Sigmoid colon (tissue), 7 donors: ENCODE results near the gene ARHGEF6. TPM values are rescaled to one million over a fixed set of nuclear protein-coding genes. Genes with fewer than 3 reads are reported as not detected.

Experiments used
- DNase-seq: peaks from one replicate; pipeline ENCODE4 v3.0.0-alpha.2; 2019
- H3K27ac ChIP-seq, 4 donors: fragments of 200-600 bp; sonication (generic); one replicate each; pipeline ENCODE4 v1.5.1; 2016 to 2019; ENCODE audit warnings: mild to moderate bottlenecking in 1 of 4
- H3K27me3 ChIP-seq, 3 donors: fragments of 200-600 bp; sonication (generic); one replicate each; pipeline ENCODE4 v1.5.1; 2019; ENCODE audit warnings: mild to moderate bottlenecking in 1 of 3
- H3K36me3 ChIP-seq, 4 donors: fragments of 200-600 bp; sonication (generic); one replicate each; pipeline ENCODE4 v1.5.1; 2016 to 2019
- H3K4me1 ChIP-seq, 4 donors: fragments of 200-600 bp; sonication (generic); one replicate each; pipeline ENCODE4 v1.5.1; 2017 to 2019
- H3K4me3 ChIP-seq, 4 donors: fragments of 200-600 bp; sonication (generic); one replicate each; pipeline ENCODE4 v1.5.1; 2017 to 2019; ENCODE audit warnings: mild to moderate bottlenecking in 2 of 4, moderate library complexity in 1 of 4
- H3K9me3 ChIP-seq, 4 donors: fragments of 200-600 bp in 3 of 4; sonication (generic) in 3 of 4; one replicate each; pipeline versions ENCODE4 v1.5.1 to v1.6.1; 2013 to 2019
- CTCF ChIP-seq, 4 experiments: fragments of 450-650 bp in 3 of 4; fragments of 200-600 bp in 1 of 4; IDR thresholded peaks; one replicate each; pipeline ENCODE4 v1.5.1; 2016 to 2019; ENCODE audit warnings: antibody characterized with exemption in 4 of 4, mild to moderate bottlenecking in 3 of 4, moderate library complexity in 2 of 4
- EP300 ChIP-seq, 4 donors: sonication (generic); formaldehyde crosslinking; IDR thresholded peaks; one replicate each; pipeline ENCODE4 v1.6.1; 2017; ENCODE audit warnings: antibody characterized with exemption in 4 of 4
- POLR2A ChIP-seq, 2 donors: fragments of 450-650 bp; IDR thresholded peaks; one replicate each; pipeline ENCODE4 v1.6.1; 2016; ENCODE audit warnings: antibody characterized with exemption in 2 of 2, mild to moderate bottlenecking in 2 of 2, moderate library complexity in 2 of 2
- POLR2AphosphoS5 ChIP-seq, 4 donors: sonication (generic); formaldehyde crosslinking; IDR thresholded peaks; one replicate each; pipeline ENCODE4 v1.6.1; 2017; ENCODE audit warnings: antibody characterized with exemption in 4 of 4
- WGBS, 2 donors: extraction: QIAGEN DNeasy Blood & Tissue Kit; methylation state at CpG; one replicate each; pipeline ENCODE4 v1.1.7; 2013; 5-methylcytosine and 5-hydroxymethylcytosine counted together
- intact Hi-C: fragments of 100-400 bp; cut with DNase I; formaldehyde crosslinking; loops from one replicate; pipeline ENCODE4 v1.15.1; 2023
- polyA plus RNA-seq, 3 donors: library from polyadenylated mRNA; stranded (reverse); fragments of 200-250 nt; gene quantifications; one replicate each; pipeline ENCODE4 v1.2.3, GENCODE V29; 2013
- total RNA-seq, 4 donors: library from RNA; depleted of rRNA; stranded (reverse); fragments of >200 nt; gene quantifications; one replicate each; pipeline ENCODE4 v1.1.0, GENCODE V29; 2016
- donor health status: healthy with polysubstance abuse.
- donor health status: Bipolar disorder and iron deficiency.
- donor health status: healthy.

The ARHGEF6 gene
- total and polyA plus RNA-seq, 7 donors = 2.1 to 26.3 (median 16.1) TPM

- no peak overlapping the region for H3K4me3 ChIP-seq
- peak overlapping the region; percentile 20 to 63 (median 46) for H3K27ac ChIP-seq
- no peaks in the 10 kb centered on the region for H3K27me3 ChIP-seq
- DNase-seq = peak; percentile 74
- no peaks in the 10 kb centered on the region for H3K36me3 ChIP-seq
- peaks cover 0 to 5% (median 0%) of the 10 kb centered on the region in 4 donors for H3K4me1 ChIP-seq
- no peaks in the 10 kb centered on the region for H3K9me3 ChIP-seq
- intact Hi-C loops = no loop called here
- TF ChIP-seq CTCF (IDR thresholded peaks at IDR 0.05) (no peak), POLR2AphosphoS5 (IDR thresholded peaks at IDR 0.05) (peak in 1 of 4 donors; percentile 51), EP300 (IDR thresholded peaks at IDR 0.05) (no peak)
Observed at GRCh38 chrX:136725441-136726104, 55.2 kb downstream of the ARHGEF6 start.

DNA sequence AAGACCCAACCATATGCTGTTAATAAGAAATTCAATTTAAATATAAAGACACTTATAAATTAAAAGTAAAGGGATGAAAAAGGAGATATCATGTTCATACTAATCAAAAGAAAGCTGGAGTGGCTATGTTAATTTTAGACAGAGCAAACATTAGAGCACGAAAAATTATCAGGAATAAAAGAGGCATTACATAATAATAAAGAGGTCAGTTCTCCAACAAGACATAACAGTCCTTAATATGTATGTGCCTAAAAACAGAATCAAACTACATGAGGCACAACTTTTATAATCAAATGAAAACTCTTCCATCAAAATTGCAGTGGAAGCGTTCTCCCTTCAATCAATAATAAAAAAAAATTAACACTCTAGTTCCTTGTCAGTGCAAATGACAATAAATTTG, 62.6 kb downstream of the ARHGEF6 start:
- DNase-seq = no peak
- 81 to 94% methylated on average over 2 of the region's 2 CpGs for WGBS, 2 donors
- H3K27ac ChIP-seq = no peak overlapping the region
- no peak overlapping the region for H3K4me3 ChIP-seq
- H3K27me3 ChIP-seq = no peaks in the 10 kb centered on the region
- intact Hi-C loops = no loop called here
- H3K4me1 ChIP-seq = no peaks in the 10 kb centered on the region
- no peak for TF ChIP-seq CTCF (IDR thresholded peaks at IDR 0.05)
- no peak for TF ChIP-seq POLR2A (IDR thresholded peaks at IDR 0.05)
- no peak for TF ChIP-seq POLR2AphosphoS5 (IDR thresholded peaks at IDR 0.05)
- no peak for TF ChIP-seq EP300 (IDR thresholded peaks at IDR 0.05)
- H3K36me3 ChIP-seq = no peaks in the 10 kb centered on the region
- H3K9me3 ChIP-seq = no peaks in the 10 kb centered on the region

DNA sequence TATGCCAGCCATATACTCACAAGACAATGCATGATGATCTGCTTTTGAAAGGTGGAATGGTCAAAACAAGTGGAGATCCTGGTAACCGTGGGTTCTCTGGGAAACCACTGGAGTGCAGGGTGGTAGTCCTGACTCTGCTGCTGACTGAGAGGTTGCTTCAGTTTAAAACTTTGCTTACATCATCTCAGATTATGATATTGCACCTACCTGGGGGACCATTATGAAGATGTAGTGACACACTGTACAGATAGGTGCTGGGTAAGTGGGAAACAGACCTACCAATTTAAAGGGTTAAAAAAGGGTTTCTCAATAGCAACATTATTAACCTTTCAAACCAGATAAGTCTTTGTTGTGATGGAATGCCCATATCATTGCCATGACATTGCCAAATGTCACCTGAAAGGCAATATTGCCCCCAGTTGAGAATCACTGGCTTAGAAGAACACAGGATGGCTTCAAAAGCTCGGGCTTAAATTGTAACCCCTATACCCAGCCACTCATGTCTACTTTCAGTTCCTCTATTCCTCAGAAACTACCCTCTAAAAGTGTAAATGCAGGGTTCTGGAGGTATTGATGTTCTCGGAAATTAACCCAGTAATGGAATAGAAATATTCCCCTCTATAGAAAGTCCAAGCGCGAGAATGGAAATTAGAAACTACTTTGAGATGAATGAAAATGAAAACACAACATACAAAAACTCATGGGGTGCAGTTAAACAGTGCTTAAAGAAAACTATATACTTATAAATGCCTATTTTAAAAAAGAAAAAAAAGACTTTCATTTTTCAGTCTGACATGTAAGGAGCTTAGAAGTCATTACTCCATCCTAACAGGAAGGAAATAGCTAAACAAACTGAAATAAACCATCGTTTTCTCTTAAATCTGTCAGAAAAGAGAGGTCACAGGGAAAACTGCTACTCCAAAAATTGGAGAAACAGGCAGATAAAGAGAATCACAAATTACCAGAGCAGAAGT, 65.8 kb downstream of the ARHGEF6 start:
- no peak overlapping the region for H3K27ac ChIP-seq

GRCh38 chrX:136712650-136713310, 68.0 kb downstream of the ARHGEF6 start:
- Histone ChIP-seq H3K4me1 (no peaks in the 10 kb centered on the region), H3K36me3 (no peaks in the 10 kb centered on the region), H3K9me3 (no peaks in the 10 kb centered on the region), H3K27ac (no peak overlapping the region), H3K4me3 (no peak overlapping the region), H3K27me3 (no peaks in the 10 kb centered on the region)
- no peak for DNase-seq
- intact Hi-C loops = no loop called here
- TF ChIP-seq CTCF (IDR thresholded peaks at IDR 0.05) = no peak
- TF ChIP-seq POLR2AphosphoS5 (IDR thresholded peaks at IDR 0.05) = no peak
- TF ChIP-seq POLR2A (IDR thresholded peaks at IDR 0.05) = no peak
- TF ChIP-seq EP300 (IDR thresholded peaks at IDR 0.05) = no peak

More for the DNA sequence above, 65.8 kb downstream of the ARHGEF6 start:
- Histone ChIP-seq H3K27me3 (no peaks in the 10 kb centered on the region), H3K4me1 (no peaks in the 10 kb centered on the region), H3K9me3 (no peaks in the 10 kb centered on the region), H3K4me3 (no peak overlapping the region), H3K36me3 (no peaks in the 10 kb centered on the region)
- DNase-seq = no peak
- intact Hi-C loops = no loop called here
- 46 to 68% methylated on average over 6 of the region's 6 CpGs for WGBS, 2 donors
- TF ChIP-seq EP300 (IDR thresholded peaks at IDR 0.05) (no peak), POLR2AphosphoS5 (IDR thresholded peaks at IDR 0.05) (no peak), POLR2A (IDR thresholded peaks at IDR 0.05) (no peak), CTCF (IDR thresholded peaks at IDR 0.05) (no peak)
